ENCODE results near the gene PARD3.

Gene PARD3

GRCh38 chr10:34275626-34276130, 539.4 kb downstream of the PARD3 start:
- Histone ChIP-seq H3K9me2 (replicated peaks; ENCODE audit: insufficient read depth, low read length) (no peaks in the 10 kb centered on the region), H3K79me2 (ENCODE audit: insufficient read depth, low read length) (no peaks in the 10 kb centered on the region), H3K4me2 (ENCODE audit: low read depth, low read length, poor library complexity, severe bottlenecking) (no peak overlapping the region), H3K27ac (ENCODE audit: low read depth, low read length) (no peak overlapping the region), H3K9me3 (ENCODE audit: insufficient read depth, low read length) (no peaks in the 10 kb centered on the region), H3F3A (ENCODE audit: insufficient read depth) (no peaks in the 10 kb centered on the region), H2AFZ (ENCODE audit: low read depth, low read length, severe bottlenecking) (no peak overlapping the region), H3K9ac (ENCODE audit: low read length) (no peak overlapping the region), H3K4me3 (ENCODE audit: insufficient read depth, low read length, poor library complexity, severe bottlenecking) (no peak overlapping the region), H3K27me3 (ENCODE audit: low read length) (no peaks in the 10 kb centered on the region), H3K36me3 (ENCODE audit: low read length) (no peaks in the 10 kb centered on the region), H4K20me1 (ENCODE audit: low read depth, low read length) (no peaks in the 10 kb centered on the region)
- TF ChIP-seq EZH2phosphoT487 (conservative IDR thresholded peaks at IDR 0.05; ENCODE audit: low read length), result no peak
- TF ChIP-seq, protein P1, sequence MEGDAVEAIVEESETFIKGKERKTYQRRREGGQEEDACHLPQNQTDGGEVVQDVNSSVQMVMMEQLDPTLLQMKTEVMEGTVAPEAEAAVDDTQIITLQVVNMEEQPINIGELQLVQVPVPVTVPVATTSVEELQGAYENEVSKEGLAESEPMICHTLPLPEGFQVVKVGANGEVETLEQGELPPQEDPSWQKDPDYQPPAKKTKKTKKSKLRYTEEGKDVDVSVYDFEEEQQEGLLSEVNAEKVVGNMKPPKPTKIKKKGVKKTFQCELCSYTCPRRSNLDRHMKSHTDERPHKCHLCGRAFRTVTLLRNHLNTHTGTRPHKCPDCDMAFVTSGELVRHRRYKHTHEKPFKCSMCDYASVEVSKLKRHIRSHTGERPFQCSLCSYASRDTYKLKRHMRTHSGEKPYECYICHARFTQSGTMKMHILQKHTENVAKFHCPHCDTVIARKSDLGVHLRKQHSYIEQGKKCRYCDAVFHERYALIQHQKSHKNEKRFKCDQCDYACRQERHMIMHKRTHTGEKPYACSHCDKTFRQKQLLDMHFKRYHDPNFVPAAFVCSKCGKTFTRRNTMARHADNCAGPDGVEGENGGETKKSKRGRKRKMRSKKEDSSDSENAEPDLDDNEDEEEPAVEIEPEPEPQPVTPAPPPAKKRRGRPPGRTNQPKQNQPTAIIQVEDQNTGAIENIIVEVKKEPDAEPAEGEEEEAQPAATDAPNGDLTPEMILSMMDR (IDR thresholded peaks at IDR 0.05; ENCODE audit: insufficient read depth, low read length, poor library complexity, severe bottlenecking), result no peak

DNA sequence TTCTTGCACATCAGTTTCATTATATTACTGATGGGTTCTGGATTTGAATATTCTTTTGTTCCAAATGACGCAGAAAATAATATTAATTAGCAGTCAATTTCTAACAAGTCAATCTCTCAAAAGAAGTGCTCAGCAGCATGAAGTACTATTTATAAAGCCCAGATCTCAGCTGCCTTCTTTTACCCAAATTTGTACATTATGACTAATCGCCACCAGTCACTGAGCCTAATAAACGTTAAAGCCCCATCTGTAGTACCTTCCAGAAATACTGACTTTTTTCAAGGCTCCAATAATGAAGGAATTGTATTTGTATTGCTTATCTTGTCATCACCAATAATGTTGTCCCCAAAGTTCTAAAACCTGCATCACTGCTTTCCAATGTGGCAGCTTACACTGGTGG, 540.2 kb downstream of the PARD3 start:
- Histone ChIP-seq H3K36me3 (ENCODE audit: low read length) (no peaks in the 10 kb centered on the region), H3K27me3 (ENCODE audit: low read length) (no peaks in the 10 kb centered on the region), H3K9me3 (ENCODE audit: insufficient read depth, low read length) (no peaks in the 10 kb centered on the region), H2AFZ (ENCODE audit: low read depth, low read length, severe bottlenecking) (no peak overlapping the region), H3K4me3 (ENCODE audit: insufficient read depth, low read length, poor library complexity, severe bottlenecking) (no peak overlapping the region), H3F3A (ENCODE audit: insufficient read depth) (no peaks in the 10 kb centered on the region), H3K79me2 (ENCODE audit: insufficient read depth, low read length) (no peaks in the 10 kb centered on the region), H3K27ac (ENCODE audit: low read depth, low read length) (no peak overlapping the region), H3K4me2 (ENCODE audit: low read depth, low read length, poor library complexity, severe bottlenecking) (no peak overlapping the region), H3K9ac (ENCODE audit: low read length) (no peak overlapping the region), H3K9me2 (replicated peaks; ENCODE audit: insufficient read depth, low read length) (no peaks in the 10 kb centered on the region), H4K20me1 (ENCODE audit: low read depth, low read length) (no peaks in the 10 kb centered on the region)
- TF ChIP-seq EZH2phosphoT487 (conservative IDR thresholded peaks at IDR 0.05; ENCODE audit: low read length), result no peak
- TF ChIP-seq, protein P1 (IDR thresholded peaks at IDR 0.05; ENCODE audit: insufficient read depth, low read length, poor library complexity, severe bottlenecking), result no peak

- Histone ChIP-seq H2AFZ (ENCODE audit: low read depth, low read length, severe bottlenecking) (no peak overlapping the region), H3K27me3 (ENCODE audit: low read length) (no peaks in the 10 kb centered on the region), H3K9me3 (ENCODE audit: insufficient read depth, low read length) (no peaks in the 10 kb centered on the region), H3K79me2 (ENCODE audit: insufficient read depth, low read length) (no peaks in the 10 kb centered on the region), H3K9me2 (replicated peaks; ENCODE audit: insufficient read depth, low read length) (no peaks in the 10 kb centered on the region), H3K9ac (ENCODE audit: low read length) (no peak overlapping the region), H3K4me3 (ENCODE audit: insufficient read depth, low read length, poor library complexity, severe bottlenecking) (no peak overlapping the region), H3K27ac (ENCODE audit: low read depth, low read length) (no peak overlapping the region), H4K20me1 (ENCODE audit: low read depth, low read length) (no peaks in the 10 kb centered on the region), H3K36me3 (ENCODE audit: low read length) (no peaks in the 10 kb centered on the region), H3F3A (ENCODE audit: insufficient read depth) (no peaks in the 10 kb centered on the region), H3K4me2 (ENCODE audit: low read depth, low read length, poor library complexity, severe bottlenecking) (no peak overlapping the region)
- TF ChIP-seq EZH2phosphoT487 (conservative IDR thresholded peaks at IDR 0.05; ENCODE audit: low read length), result no peak
- TF ChIP-seq, protein P1 (IDR thresholded peaks at IDR 0.05; ENCODE audit: insufficient read depth, low read length, poor library complexity, severe bottlenecking), result no peak
These were observed 541.8 kb downstream of the PARD3 start for GRCh38 chr10:34273340-34273739.
